K562 (cell line): ENCODE data around the gene BMP2K. TPM values are rescaled to one million over a fixed set of nuclear protein-coding genes. Genes with fewer than 3 reads are reported as not detected.

Experiments used
- CC2D1A ChIP-seq: fragments of 450-650 bp; IDR thresholded peaks from 2 replicates; pipeline ENCODE4 v1.6.1; 2017; ENCODE audit warnings: mild to moderate bottlenecking
- CHAMP1 ChIP-seq: fragments of 450-650 bp; IDR thresholded peaks from 2 replicates; pipeline ENCODE4 v1.6.1; 2016; ENCODE audit warnings: mild to moderate bottlenecking
- GATAD2A ChIP-seq: fragments of 450-650 bp; IDR thresholded peaks from 2 replicates; pipeline ENCODE4 v1.6.1; 2017
- HDAC1 ChIP-seq, 2 experiments: fragments of 450-650 bp; IDR thresholded peaks; 2 replicates each; pipeline ENCODE4 v1.6.1; 2016 to 2017; ENCODE audit warnings: inconsistent platforms in 1 of 2, mild to moderate bottlenecking in 1 of 2, moderate library complexity in 1 of 2
- HMG20A ChIP-seq: fragments of 450-650 bp; formaldehyde crosslinking; conservative IDR thresholded peaks from 2 replicates; pipeline ENCODE4 v1.4.0; 2020; ENCODE audit warnings: mild to moderate bottlenecking, mixed read lengths
- HNRNPH1 ChIP-seq: fragments of 200-400 bp; formaldehyde crosslinking; optimal IDR thresholded peaks from 2 replicates; pipeline ENCODE3; 2017; ENCODE audit warnings: low read depth, mild to moderate bottlenecking, low read length, moderate library complexity
- HNRNPLL ChIP-seq: fragments of 200-400 bp; formaldehyde crosslinking; IDR thresholded peaks from 2 replicates; pipeline ENCODE4 v1.6.1; 2017; ENCODE audit warnings: low read length, low read depth, mild to moderate bottlenecking; ENCODE audit not compliant: poor library complexity, severe bottlenecking
- KDM4B ChIP-seq, 2 experiments: fragments of 450-650 bp in 1 of 2; sonication (generic) in 1 of 2; IDR thresholded peaks; 2 replicates each; pipeline ENCODE4 v1.6.1; 2016 to 2017; ENCODE audit warnings: borderline replicate concordance in 2 of 2, antibody characterized with exemption in 1 of 2, low read depth in 1 of 2, mild to moderate bottlenecking in 1 of 2
- MITF ChIP-seq: IDR thresholded peaks from 2 replicates; pipeline ENCODE4 v1.6.1; 2014; ENCODE audit warnings: antibody characterized with exemption
- PTRF ChIP-seq: fragments of 450-650 bp; IDR thresholded peaks from 2 replicates; pipeline ENCODE4 v1.6.1; 2016; ENCODE audit warnings: mild to moderate bottlenecking, missing genetic modification characterization, missing compliant biosample characterization
- REST ChIP-seq, 2 experiments: fragments of 450-650 bp; formaldehyde crosslinking in 1 of 2; IDR thresholded peaks; 2 replicates each; pipeline versions ENCODE4 v1.4.0 to v1.6.1; 2014 to 2020; ENCODE audit warnings: mild to moderate bottlenecking in 2 of 2, borderline replicate concordance in 1 of 2, low read depth in 1 of 2
- STAT5B ChIP-seq: fragments of 250-450 bp; sonication (Bioruptor Pico); IDR thresholded peaks from 2 replicates; pipeline ENCODE4 v1.8.0; 2021; ENCODE audit warnings: mild to moderate bottlenecking, inconsistent platforms
- TARDBP ChIP-seq: fragments of 450-650 bp; IDR thresholded peaks from 2 replicates; pipeline ENCODE4 v1.6.1; 2016
- USF2 ChIP-seq: sonication (generic); formaldehyde crosslinking; IDR thresholded peaks from 2 replicates; pipeline ENCODE4 v1.5.0; 2020; ENCODE audit warnings: missing genetic modification reagents
- ZNF146 ChIP-seq: IDR thresholded peaks from one replicate; pipeline ENCODE4 v1.6.1; 2018; ENCODE audit warnings: missing compliant biosample characterization; ENCODE audit not compliant: unreplicated experiment
- polyA plus RNA-seq, 8 experiments: library from polyadenylated mRNA; depleted of rRNA in 4 of 8; stranded (reverse) in 5 of 8; unstranded in 3 of 8; fragments of >200 nt; fragmentation: Nextera tagmentation in 2 of 8; fragmentation: Illumina TruSeq in 1 of 8; extraction: Ambion mirVana in 2 of 8; extraction: Trizol in 1 of 8; gene quantifications; 2 replicates each; pipeline versions ENCODE4 v1.2.1 to v1.2.3, GENCODE V29; 2011 to 2014; ENCODE audit warnings: inconsistent platforms in 1 of 8, missing spikeins in 1 of 8
- total RNA-seq, 7 experiments: library from RNA; depleted of rRNA in 6 of 7; stranded (reverse); fragments of >200 nt in 6 of 7; fragmentation: Illumina TruSeq in 2 of 7; extraction: Trizol in 2 of 7; gene quantifications; 2 replicates each; pipeline versions ENCODE4 v1.2.1 to v1.2.3, GENCODE V29; 2011 to 2021; ENCODE audit warnings: low replicate concordance in 1 of 7

Gene BMP2K
- total and polyA plus RNA-seq, 9 of the 15 experiments (the other 6 are each of a cell fraction or from before 2014, with no cell fraction given): 17.0 to 217 (median 104) TPM

- TF ChIP-seq HNRNPH1 (no peak), GATAD2A (0 out of 2 replicates have a peak, but pooled peaks have one; percentile 67), CC2D1A (no peak), PTRF (tag) (no peak), REST (IDR thresholded peaks at IDR 0.05; ENCODE audit: borderline replicate concordance) (peak; percentile 48; the same call in 1 of the 2 replicates), REST (CRISPR knock-in tag; IDR thresholded peaks at IDR 0.05; ENCODE audit: low read depth) (no peak), STAT5B (CRISPR knock-in tag) (no peak), TARDBP (no peak), HNRNPLL (no peak), CHAMP1 (peak; percentile 23; the same call in 1 of the 2 replicates), USF2 (CRISPR knock-in tag) (no peak), MITF (0 out of 2 replicates have a peak, but pooled peaks have one; percentile 30), KDM4B (IDR thresholded peaks at IDR 0.05; ENCODE audit: borderline replicate concordance in 2 of 2, low read depth in 1 of 2) (no peak), ZNF146 (no peak), HMG20A (CRISPR knock-in tag) (no peak), HDAC1 (IDR thresholded peaks at IDR 0.05) (no peak)
These were observed 11.6 kb upstream of the BMP2K start (continued) for GRCh38 chr4:78764498-78764961.
